ENCODE data around the gene GAL3ST3. TPM values are rescaled to one million over a fixed set of nuclear protein-coding genes. Genes with fewer than 3 reads are reported as not detected.
"Not testable (repeated sequence)": the region's sequence is repeated elsewhere in the genome, so short reads cannot be mapped to it uniquely, and the experiment has no call there.

The GAL3ST3 gene
- total RNA-seq, 2 donors from 2014 or later: 1.1 TPM; not detected in 1

DNA sequence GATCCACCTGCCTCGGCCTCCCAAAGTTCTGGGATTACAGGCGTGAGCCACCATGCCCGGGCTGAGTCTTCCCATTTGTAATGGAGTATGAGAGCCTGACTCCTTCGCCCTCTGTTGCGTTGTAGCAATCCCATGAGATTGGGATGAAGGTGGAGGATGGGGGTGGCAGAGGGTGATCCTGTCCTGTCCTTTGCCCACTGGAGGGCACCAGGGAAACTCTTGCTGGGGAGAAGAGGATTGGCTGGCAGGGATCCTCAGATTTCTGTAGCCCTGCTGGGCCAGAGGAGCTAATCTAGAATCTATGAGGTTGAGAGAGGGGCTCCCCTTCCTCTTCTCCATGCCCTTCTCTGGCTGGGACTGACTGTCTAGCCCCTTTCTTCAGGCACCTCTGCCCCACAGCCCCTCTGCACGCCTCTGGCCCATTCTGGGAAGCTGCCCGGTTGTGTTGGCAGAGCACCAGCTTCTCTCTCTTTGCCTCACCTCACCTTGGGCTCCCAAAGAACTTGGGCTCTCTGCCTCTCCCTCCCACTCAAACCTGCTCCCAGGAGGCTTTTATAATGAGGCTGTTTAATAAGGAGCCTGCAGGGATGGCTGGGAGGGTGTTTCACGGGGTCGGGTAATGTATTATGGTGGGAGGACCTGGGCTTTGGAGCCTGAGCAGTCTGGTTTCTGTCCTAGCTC lies 13.2 kb downstream of the GAL3ST3 start:
- ATAC-seq (ENCODE audit: insufficient number of reproducible peaks, low FRiP score, low read depth) (no peak), DNase-seq (ENCODE audit: low spot score) (no peak)
- Histone ChIP-seq H3K27ac (no peak overlapping the region), H3K27me3 (replicated peaks; ENCODE audit: insufficient read depth) (no peaks in the 10 kb centered on the region), H3K4me1 (ENCODE audit: control insufficient read depth in 1 of 2, low read depth in 2 of 2) (no peaks in the 10 kb centered on the region), H3K36me3 (no peaks in the 10 kb centered on the region), H3K4me3 (no peak overlapping the region), H3K9me3 (no peaks in the 10 kb centered on the region)
- TF ChIP-seq, protein P1, sequence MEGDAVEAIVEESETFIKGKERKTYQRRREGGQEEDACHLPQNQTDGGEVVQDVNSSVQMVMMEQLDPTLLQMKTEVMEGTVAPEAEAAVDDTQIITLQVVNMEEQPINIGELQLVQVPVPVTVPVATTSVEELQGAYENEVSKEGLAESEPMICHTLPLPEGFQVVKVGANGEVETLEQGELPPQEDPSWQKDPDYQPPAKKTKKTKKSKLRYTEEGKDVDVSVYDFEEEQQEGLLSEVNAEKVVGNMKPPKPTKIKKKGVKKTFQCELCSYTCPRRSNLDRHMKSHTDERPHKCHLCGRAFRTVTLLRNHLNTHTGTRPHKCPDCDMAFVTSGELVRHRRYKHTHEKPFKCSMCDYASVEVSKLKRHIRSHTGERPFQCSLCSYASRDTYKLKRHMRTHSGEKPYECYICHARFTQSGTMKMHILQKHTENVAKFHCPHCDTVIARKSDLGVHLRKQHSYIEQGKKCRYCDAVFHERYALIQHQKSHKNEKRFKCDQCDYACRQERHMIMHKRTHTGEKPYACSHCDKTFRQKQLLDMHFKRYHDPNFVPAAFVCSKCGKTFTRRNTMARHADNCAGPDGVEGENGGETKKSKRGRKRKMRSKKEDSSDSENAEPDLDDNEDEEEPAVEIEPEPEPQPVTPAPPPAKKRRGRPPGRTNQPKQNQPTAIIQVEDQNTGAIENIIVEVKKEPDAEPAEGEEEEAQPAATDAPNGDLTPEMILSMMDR (IDR thresholded peaks at IDR 0.05): no peak

DNA sequence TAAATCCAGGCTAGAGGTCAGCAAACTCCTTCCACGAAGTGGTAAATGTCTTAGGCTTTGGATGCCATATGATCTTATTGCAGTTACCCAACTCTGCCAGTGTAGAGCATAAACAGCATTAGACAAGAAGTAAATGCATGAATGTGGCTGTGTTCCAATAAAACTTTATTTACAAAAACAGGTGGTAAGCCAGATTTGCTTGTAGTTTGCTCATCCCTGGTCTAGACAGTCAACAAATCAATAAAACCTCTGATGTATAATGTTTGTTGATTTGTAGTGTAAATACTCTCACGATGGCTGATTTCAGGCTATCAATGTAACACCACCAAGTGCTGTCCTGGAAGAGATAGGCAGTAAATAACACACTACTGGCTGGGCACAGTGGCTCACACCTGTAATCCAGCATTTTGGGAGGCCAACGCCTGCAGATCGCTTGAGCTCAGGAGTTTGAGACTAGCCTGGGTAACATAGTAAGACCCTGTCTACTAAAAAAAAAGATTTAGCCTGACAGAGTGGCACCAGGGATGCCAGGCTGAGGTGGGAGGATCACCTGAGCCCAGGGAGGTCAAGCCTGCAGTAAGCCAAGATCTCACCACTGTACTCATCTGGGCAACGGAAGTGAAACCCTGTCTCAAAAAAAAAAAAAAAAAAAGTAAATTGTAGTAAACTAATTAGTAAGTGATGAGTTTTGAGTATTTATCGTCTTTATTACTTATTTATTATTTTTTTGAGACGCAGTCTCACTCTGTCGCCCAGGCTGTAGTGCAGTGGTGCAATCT lies 15.8 kb downstream of the GAL3ST3 start:
- Histone ChIP-seq H3K27ac (no peak overlapping the region), H3K9me3 (no peaks in the 10 kb centered on the region), H3K36me3 (no peaks in the 10 kb centered on the region), H3K27me3 (replicated peaks; ENCODE audit: insufficient read depth) (no peaks in the 10 kb centered on the region), H3K4me3 (no peak overlapping the region), H3K4me1 (ENCODE audit: control insufficient read depth in 1 of 2, low read depth in 2 of 2) (no peaks in the 10 kb centered on the region)
- TF ChIP-seq, protein P1 (IDR thresholded peaks at IDR 0.05): no peak
- no peak for DNase-seq (ENCODE audit: low spot score)
- no peak for ATAC-seq (ENCODE audit: insufficient number of reproducible peaks, low FRiP score, low read depth)

DNA sequence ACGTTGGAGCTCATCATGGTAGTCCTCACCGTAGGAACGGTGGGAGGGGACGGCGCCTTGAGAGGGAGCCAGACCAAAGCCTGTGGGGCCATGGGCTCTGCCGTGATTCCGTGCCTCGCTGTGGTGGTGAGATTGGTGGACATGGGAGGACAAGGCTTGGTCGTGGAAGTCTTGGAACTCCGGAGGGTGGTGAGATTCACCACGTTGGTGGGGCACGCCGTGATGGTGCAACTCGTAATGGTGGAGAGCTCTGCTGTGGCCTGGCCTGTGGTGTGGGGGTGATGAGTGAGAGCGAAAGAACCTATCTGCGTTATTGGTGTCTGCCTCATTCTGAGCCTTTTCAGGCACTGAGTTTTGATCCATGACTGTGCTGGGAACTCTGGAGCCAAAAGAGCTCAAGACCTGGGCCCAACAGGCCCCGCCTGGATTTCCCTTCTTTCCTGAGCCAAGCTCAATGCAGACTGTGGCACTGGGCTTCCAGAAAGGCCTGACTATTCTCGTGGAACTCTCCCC lies 22.9 kb downstream of the GAL3ST3 start, which contains the start of gene CATSPER1:
CATSPER1 (minus strand) TSS at position 463 of the 513 bp plus-strand sequence; CDS start at position 363, 100 bp downstream.
- H3K27ac ChIP-seq: no peak within 1 kb of the TSS
- no peak for ATAC-seq (ENCODE audit: insufficient number of reproducible peaks, low FRiP score, low read depth)
- H3K27me3 ChIP-seq (replicated peaks; ENCODE audit: insufficient read depth): no peaks in the 10 kb centered on the region
- no peak for DNase-seq (ENCODE audit: low spot score)
- TF ChIP-seq, protein P1 (IDR thresholded peaks at IDR 0.05): no peak
- H3K4me1 ChIP-seq (ENCODE audit: control insufficient read depth in 1 of 2, low read depth in 2 of 2): peaks cover 9 to 20% of the 10 kb centered on the region in 2 donors
- H3K36me3 ChIP-seq: no peaks in the 10 kb centered on the region
- no peaks in the 10 kb centered on the region for H3K9me3 ChIP-seq
- H3K4me3 ChIP-seq: no peak within 1 kb of the TSS

DNA sequence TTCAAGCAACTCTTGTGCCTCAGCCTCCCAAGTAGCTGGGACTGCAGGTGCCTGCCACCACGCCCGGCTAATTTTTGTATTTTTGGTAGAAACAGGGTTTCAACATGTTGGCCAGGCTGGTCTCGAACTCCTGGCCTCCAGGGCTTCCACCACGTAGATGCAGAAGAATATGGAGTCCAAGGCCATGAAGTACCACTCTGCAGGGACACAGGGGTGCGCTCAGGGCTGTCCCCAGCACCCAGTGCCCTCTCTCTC lies 25.8 kb downstream of the GAL3ST3 start:
- not testable (repeated sequence) for H3K27ac ChIP-seq; H3K36me3 ChIP-seq; H3K9me3 ChIP-seq; H3K27me3 ChIP-seq (replicated peaks; ENCODE audit: insufficient read depth); H3K4me3 ChIP-seq; DNase-seq (ENCODE audit: low spot score); ATAC-seq (ENCODE audit: insufficient number of reproducible peaks, low FRiP score, low read depth)
- H3K4me1 ChIP-seq (ENCODE audit: control insufficient read depth in 1 of 2, low read depth in 2 of 2): peaks cover 15 to 27% of the 10 kb centered on the region in 2 donors

DNA sequence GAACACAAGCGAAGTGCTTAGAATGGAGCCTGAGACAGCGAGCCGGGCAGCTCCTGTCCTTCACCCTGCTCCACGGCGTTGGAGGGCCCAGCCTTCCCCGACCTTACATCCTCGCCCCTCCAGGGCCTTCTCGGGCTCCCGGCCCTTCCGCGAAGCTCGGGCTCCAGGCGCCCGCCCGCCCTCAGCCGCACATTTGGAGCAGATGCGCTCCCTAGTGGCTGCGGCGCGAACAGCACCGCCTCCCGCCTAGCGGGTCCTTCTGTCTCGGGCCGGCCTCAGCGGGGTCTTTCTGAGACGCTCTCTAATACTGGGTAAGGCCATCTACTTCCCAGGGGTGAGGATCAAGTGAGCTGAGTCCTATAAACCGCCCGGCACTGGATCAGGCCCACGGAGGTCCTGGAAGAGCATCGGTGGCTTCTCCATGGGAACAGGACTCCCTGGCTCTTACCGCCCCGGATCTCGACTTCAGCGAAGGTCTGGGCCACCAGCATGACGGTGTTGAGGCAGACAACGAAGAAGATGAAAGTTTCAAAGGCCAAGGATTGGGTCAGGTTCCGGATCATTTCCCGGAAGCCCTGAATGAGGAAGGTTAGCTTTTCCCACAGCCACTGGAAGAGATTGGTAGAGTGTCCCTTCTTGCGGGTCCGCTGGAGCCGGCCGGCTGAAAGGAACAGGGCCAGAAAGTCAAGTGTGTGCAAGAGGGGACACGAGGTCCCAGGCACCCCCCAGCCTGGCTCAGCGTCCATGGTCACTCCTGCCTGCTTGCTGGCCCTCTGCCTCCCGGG lies 26.4 kb downstream of the GAL3ST3 start:
- no peaks in the 10 kb centered on the region for H3K36me3 ChIP-seq
- peaks cover 15 to 27% of the 10 kb centered on the region in 2 donors for H3K4me1 ChIP-seq (ENCODE audit: control insufficient read depth in 1 of 2, low read depth in 2 of 2)
- no peaks in the 10 kb centered on the region for H3K27me3 ChIP-seq (replicated peaks; ENCODE audit: insufficient read depth)
- H3K27ac ChIP-seq: peak overlapping the region in 1 of 2 donors; percentile 82
- no peaks in the 10 kb centered on the region for H3K9me3 ChIP-seq
- peak overlapping the region; percentile 61 for H3K4me3 ChIP-seq
- DNase-seq (ENCODE audit: low spot score) (no peak), ATAC-seq (ENCODE audit: insufficient number of reproducible peaks, low FRiP score, low read depth) (no peak)
- TF ChIP-seq, protein P1 (IDR thresholded peaks at IDR 0.05): peak; percentile 99

All from thoracic aorta (tissue), 2 donors.